ENCODE data around the gene TMEM42. TPM values are rescaled to one million over a fixed set of nuclear protein-coding genes. Genes with fewer than 3 reads are reported as not detected.

Gene TMEM42
- total RNA-seq, 4 donors from 2014 or later, result 15.9 to 27.2 (median 20.8) TPM

DNA sequence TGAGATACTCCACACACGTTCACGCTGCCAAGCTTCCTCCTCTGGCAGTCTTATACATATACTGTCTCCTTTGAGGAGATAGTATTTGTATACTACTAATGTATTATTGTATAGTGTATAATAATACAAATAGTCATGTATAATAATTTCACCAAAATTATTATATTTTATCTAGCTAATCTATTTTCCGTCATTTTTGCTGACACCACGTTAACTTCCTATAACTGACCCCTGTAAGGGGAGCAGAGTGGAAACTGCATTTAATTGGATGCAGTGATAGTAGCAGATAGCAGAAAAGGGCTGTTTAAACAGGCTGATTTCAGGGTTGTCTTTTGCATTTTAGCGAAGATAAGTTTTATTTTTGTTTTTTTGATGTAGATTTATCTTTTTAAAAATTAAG, 30.5 kb upstream of the TMEM42 start:
- H3K9me3 ChIP-seq, result no peaks in the 10 kb centered on the region
- H3K36me3 ChIP-seq, result no peaks in the 10 kb centered on the region
- H3K4me3 ChIP-seq, result no peak overlapping the region
- no peak for TF ChIP-seq EP300 (IDR thresholded peaks at IDR 0.05)
- no peak for TF ChIP-seq POLR2AphosphoS5 (IDR thresholded peaks at IDR 0.05)
- TF ChIP-seq POLR2A (IDR thresholded peaks at IDR 0.05), result no peak
- no peak for TF ChIP-seq CTCF (IDR thresholded peaks at IDR 0.05)
- no peaks in the 10 kb centered on the region for H3K27me3 ChIP-seq
- no peaks in the 10 kb centered on the region for H3K4me1 ChIP-seq
- H3K27ac ChIP-seq, result no peak overlapping the region
- DNase-seq (ENCODE audit: low spot score in 2 of 2), result no peak
- WGBS, result 97% methylated on average over 5 of the region's 5 CpGs

- no peak for DNase-seq (ENCODE audit: low spot score in 2 of 2)
- H3K27ac ChIP-seq, result no peak overlapping the region
- no peaks in the 10 kb centered on the region for H3K27me3 ChIP-seq
- WGBS, result 95% methylated on average over 1 of the region's 1 CpG
- H3K4me1 ChIP-seq, result no peaks in the 10 kb centered on the region
- H3K4me3 ChIP-seq, result no peak overlapping the region
- H3K9me3 ChIP-seq, result no peaks in the 10 kb centered on the region
- no peaks in the 10 kb centered on the region for H3K36me3 ChIP-seq
- TF ChIP-seq CTCF (IDR thresholded peaks at IDR 0.05), result no peak
- no peak for TF ChIP-seq POLR2AphosphoS5 (IDR thresholded peaks at IDR 0.05)
Observed at GRCh38 chr3:44832032-44832431, 29.7 kb upstream of the TMEM42 start.

- Histone ChIP-seq H3K36me3 (no peaks in the 10 kb centered on the region), H3K9me3 (no peaks in the 10 kb centered on the region), H3K4me3 (no peak overlapping the region), H3K27me3 (no peaks in the 10 kb centered on the region), H3K27ac (no peak overlapping the region), H3K4me1 (no peaks in the 10 kb centered on the region)
- 91% methylated on average over 2 of the region's 2 CpGs for WGBS
- DNase-seq (ENCODE audit: low spot score in 2 of 2), result no peak
- TF ChIP-seq POLR2A (IDR thresholded peaks at IDR 0.05) (no peak), EP300 (IDR thresholded peaks at IDR 0.05) (no peak), POLR2AphosphoS5 (IDR thresholded peaks at IDR 0.05) (no peak), CTCF (IDR thresholded peaks at IDR 0.05) (no peak)
Observed at GRCh38 chr3:44832965-44833364, 28.7 kb upstream of the TMEM42 start.

DNA sequence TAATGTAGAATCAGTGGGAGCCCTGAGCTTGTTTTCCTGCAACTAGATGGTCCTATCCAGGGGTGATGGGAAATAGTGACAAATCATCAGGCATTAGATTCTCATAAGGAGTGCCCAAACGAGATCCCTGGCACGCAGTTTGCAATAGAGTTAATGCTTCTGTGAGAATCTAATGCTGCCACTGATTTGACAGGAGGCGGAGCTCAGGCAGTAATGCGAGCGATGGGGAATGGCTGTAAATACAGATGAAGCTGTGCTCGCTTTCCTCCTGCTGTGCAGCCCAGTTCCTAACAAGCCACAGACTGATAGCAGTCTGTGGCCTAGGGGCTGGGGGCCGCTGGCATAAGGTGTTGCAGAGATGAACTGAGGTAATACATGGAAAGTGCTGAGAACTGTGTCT, 28.3 kb upstream of the TMEM42 start:
- no peak overlapping the region for H3K4me3 ChIP-seq
- DNase-seq (ENCODE audit: low spot score in 2 of 2), result no peak
- H3K9me3 ChIP-seq, result no peaks in the 10 kb centered on the region

GRCh38 chr3:44835684-44836083, 26.0 kb upstream of the TMEM42 start:
- Histone ChIP-seq H3K27ac (no peak overlapping the region), H3K36me3 (peaks cover 4% of the 10 kb centered on the region), H3K4me3 (no peak overlapping the region), H3K4me1 (no peaks in the 10 kb centered on the region), H3K27me3 (no peaks in the 10 kb centered on the region), H3K9me3 (no peaks in the 10 kb centered on the region)
- DNase-seq (ENCODE audit: low spot score in 2 of 2), result no peak
- 96% methylated on average over 3 of the region's 3 CpGs for WGBS
- TF ChIP-seq CTCF (IDR thresholded peaks at IDR 0.05), result no peak
- TF ChIP-seq POLR2A (IDR thresholded peaks at IDR 0.05), result no peak
- no peak for TF ChIP-seq EP300 (IDR thresholded peaks at IDR 0.05)
- no peak for TF ChIP-seq POLR2AphosphoS5 (IDR thresholded peaks at IDR 0.05)

More for the DNA sequence above, 28.3 kb upstream of the TMEM42 start:
- H3K27ac ChIP-seq, result no peak overlapping the region
- TF ChIP-seq POLR2A (IDR thresholded peaks at IDR 0.05) (no peak), POLR2AphosphoS5 (IDR thresholded peaks at IDR 0.05) (no peak), EP300 (IDR thresholded peaks at IDR 0.05) (no peak), CTCF (IDR thresholded peaks at IDR 0.05) (no peak)
- no peaks in the 10 kb centered on the region for H3K4me1 ChIP-seq
- 91% methylated on average over 7 of the region's 7 CpGs for WGBS
- H3K36me3 ChIP-seq, result peaks cover 4% of the 10 kb centered on the region
- H3K27me3 ChIP-seq, result no peaks in the 10 kb centered on the region
